ENCODE data around the gene KLHL8.

The KLHL8 gene

GRCh38 chr4:87128006-87128705, 92.3 kb downstream of the KLHL8 start:
- no peak for DNase-seq (ENCODE audit: low read depth)
- no peak overlapping the region for H3K4me3 ChIP-seq (ENCODE audit: low read length)
- TF ChIP-seq CTCF (IDR thresholded peaks at IDR 0.05; ENCODE audit: insufficient read depth, low read depth, low read length, missing control alignments): no peak

DNA sequence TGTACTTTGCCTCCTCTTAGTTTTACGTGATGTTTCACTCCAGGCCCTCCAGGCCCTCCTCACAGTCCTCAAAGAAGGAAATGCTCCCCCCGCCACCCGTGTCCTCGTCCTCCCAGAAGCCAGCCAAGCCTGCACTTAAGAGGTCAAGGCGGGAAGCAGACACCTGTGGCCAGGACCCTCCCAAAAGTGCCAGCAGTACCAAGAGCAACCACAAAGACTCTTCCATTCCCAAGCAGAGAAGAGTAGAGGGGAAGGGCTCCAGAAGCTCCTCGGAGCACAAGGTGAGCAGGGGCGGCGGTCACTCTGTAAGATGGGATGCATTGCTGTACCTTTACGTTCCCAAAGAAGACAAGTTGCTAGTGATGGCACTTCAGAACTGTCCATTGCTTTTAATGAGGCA, 94.4 kb downstream of the KLHL8 start:
- no peak for TF ChIP-seq CTCF (IDR thresholded peaks at IDR 0.05; ENCODE audit: insufficient read depth, low read depth, low read length, missing control alignments)
- no peak overlapping the region for H3K4me3 ChIP-seq (ENCODE audit: low read length)
- DNase-seq (ENCODE audit: low read depth): no peak

- peak; percentile 85 for DNase-seq (ENCODE audit: low read depth)
- H3K4me3 ChIP-seq (ENCODE audit: low read length): peak overlapping the region; percentile 49
- TF ChIP-seq CTCF (IDR thresholded peaks at IDR 0.05; ENCODE audit: insufficient read depth, low read depth, low read length, missing control alignments): no peak
Measured at GRCh38 chr4:87122252-87122651, 98.2 kb downstream of the KLHL8 start.

GRCh38 chr4:87121341-87122065, 98.9 kb downstream of the KLHL8 start:
- no peak for TF ChIP-seq CTCF (IDR thresholded peaks at IDR 0.05; ENCODE audit: insufficient read depth, low read depth, low read length, missing control alignments)
- H3K4me3 ChIP-seq (ENCODE audit: low read length): peak overlapping the region; percentile 49
- DNase-seq (ENCODE audit: low read depth): peak; percentile 99

DNA sequence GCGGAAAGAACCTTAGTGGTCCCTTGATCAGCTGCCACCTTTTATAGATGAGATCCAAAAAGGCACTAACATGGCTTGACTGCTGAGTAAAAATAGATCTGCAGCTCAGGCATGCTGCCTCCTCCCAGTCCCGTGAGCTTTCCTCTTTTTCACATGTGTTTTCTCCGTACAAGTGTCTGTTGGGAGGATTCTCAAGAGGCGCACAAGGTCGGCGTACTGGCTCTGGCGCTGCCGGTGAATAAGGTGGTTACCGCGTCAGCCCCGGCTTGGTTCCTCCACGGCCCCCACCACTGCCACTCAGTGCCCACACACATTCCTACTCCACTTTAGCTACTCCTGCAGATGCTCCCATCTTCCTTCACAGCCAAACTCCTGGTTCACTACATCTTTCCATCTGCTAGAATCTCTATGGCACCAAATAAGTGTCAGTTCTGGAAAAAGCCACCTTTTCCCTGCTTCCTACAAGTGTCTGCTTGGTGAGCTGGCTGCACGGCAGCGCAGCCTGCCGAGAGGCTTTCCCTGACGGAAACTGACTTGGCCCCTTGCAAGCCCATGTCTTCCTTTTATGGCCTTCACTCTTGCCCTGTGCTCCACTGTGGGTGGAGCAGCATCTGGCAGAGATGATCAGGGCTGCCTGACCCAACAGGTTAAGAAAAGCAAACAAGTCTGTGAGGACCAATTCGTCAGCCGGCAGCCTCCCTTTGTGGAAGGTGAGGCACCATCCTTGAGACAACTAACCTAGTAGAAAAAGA, 99.8 kb downstream of the KLHL8 start:
- H3K4me3 ChIP-seq (ENCODE audit: low read length): no peak overlapping the region
- DNase-seq (ENCODE audit: low read depth): peak; percentile 97
- peak; percentile 37 for TF ChIP-seq CTCF (IDR thresholded peaks at IDR 0.05; ENCODE audit: insufficient read depth, low read depth, low read length, missing control alignments)

DNA sequence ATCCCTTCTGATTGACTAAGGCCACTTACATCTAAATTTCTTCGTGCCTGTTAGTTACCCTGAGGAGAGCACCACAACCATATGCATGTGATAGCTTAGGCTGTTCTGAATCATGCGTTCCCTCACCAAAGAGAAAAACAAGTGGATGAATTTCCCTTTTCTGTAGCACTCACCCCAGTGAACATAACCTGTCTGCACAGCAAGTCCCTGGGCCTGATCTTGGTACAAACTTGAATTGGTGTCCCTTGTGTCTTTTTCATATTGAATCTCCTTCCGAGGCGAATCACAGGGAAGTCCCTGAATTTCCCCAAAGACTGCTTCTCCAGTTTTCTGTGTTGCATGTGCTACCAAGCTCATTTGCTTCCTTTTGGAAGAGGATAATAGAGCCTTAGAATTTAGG, 100.4 kb downstream of the KLHL8 start:
- TF ChIP-seq CTCF (IDR thresholded peaks at IDR 0.05; ENCODE audit: insufficient read depth, low read depth, low read length, missing control alignments): no peak
- no peak overlapping the region for H3K4me3 ChIP-seq (ENCODE audit: low read length)
- DNase-seq (ENCODE audit: low read depth): peak; percentile 21
